Measurements from ENCODE around the gene MOGAT3. TPM values are rescaled to one million over a fixed set of nuclear protein-coding genes. Genes with fewer than 3 reads are reported as not detected.
A peak's percentile ranks its signal among the peaks of the same experiment; 100 is the strongest.

Gene MOGAT3
- total and polyA plus RNA-seq, 4 donors: 5.4 TPM; not detected in 3

- no peaks in the 10 kb centered on the region for H3K4me1 ChIP-seq (ENCODE audit: control insufficient read depth in 1 of 2, insufficient read depth in 2 of 2, low read length in 2 of 2)
- intact Hi-C loops (cut with DNase I): no loop called here
- H3K27ac ChIP-seq (ENCODE audit: low read depth in 1 of 2, low read length in 2 of 2): no peak overlapping the region
- H3K36me3 ChIP-seq (ENCODE audit: control insufficient read depth in 1 of 2, insufficient read depth in 2 of 2, low read length in 1 of 2): no peaks in the 10 kb centered on the region
- no peak overlapping the region for H3K4me3 ChIP-seq (ENCODE audit: low read length in 2 of 2)
- no peaks in the 10 kb centered on the region for H3K9me3 ChIP-seq (ENCODE audit: control insufficient read depth, low read length)
- ATAC-seq (ENCODE audit: low FRiP score) (no peak), DNase-seq (no peak)
- WGBS, 2 donors: 70 to 74% methylated on average over 11 of the region's 11 CpGs
- no peaks in the 10 kb centered on the region for H3K27me3 ChIP-seq (ENCODE audit: control insufficient read depth in 1 of 2, insufficient read depth in 2 of 2, low read length in 1 of 2)
These were observed 34.2 kb upstream of the MOGAT3 start for GRCh38 chr7:101235050-101235449.

GRCh38 chr7:101234636-101235035 lies 33.8 kb upstream of the MOGAT3 start:
- H3K27me3 ChIP-seq (ENCODE audit: control insufficient read depth in 1 of 2, insufficient read depth in 2 of 2, low read length in 1 of 2): no peaks in the 10 kb centered on the region
- no peaks in the 10 kb centered on the region for H3K4me1 ChIP-seq (ENCODE audit: control insufficient read depth in 1 of 2, insufficient read depth in 2 of 2, low read length in 2 of 2)
- H3K4me3 ChIP-seq (ENCODE audit: low read length in 2 of 2): no peak overlapping the region
- WGBS, 2 donors: 83 to 88% methylated on average over 5 of the region's 5 CpGs
- no peaks in the 10 kb centered on the region for H3K36me3 ChIP-seq (ENCODE audit: control insufficient read depth in 1 of 2, insufficient read depth in 2 of 2, low read length in 1 of 2)
- ATAC-seq (ENCODE audit: low FRiP score): no peak
- H3K27ac ChIP-seq (ENCODE audit: low read depth in 1 of 2, low read length in 2 of 2): no peak overlapping the region
- DNase-seq: no peak
- intact Hi-C loops (cut with DNase I): no loop called here
- H3K9me3 ChIP-seq (ENCODE audit: control insufficient read depth, low read length): no peaks in the 10 kb centered on the region

- no peak overlapping the region for H3K4me3 ChIP-seq (ENCODE audit: low read length in 2 of 2)
- no peaks in the 10 kb centered on the region for H3K4me1 ChIP-seq (ENCODE audit: control insufficient read depth in 1 of 2, insufficient read depth in 2 of 2, low read length in 2 of 2)
- no peaks in the 10 kb centered on the region for H3K27me3 ChIP-seq (ENCODE audit: control insufficient read depth in 1 of 2, insufficient read depth in 2 of 2, low read length in 1 of 2)
- no peak overlapping the region for H3K27ac ChIP-seq (ENCODE audit: low read depth in 1 of 2, low read length in 2 of 2)
- intact Hi-C loops (cut with DNase I): no loop called here
- no peaks in the 10 kb centered on the region for H3K9me3 ChIP-seq (ENCODE audit: control insufficient read depth, low read length)
- ATAC-seq (ENCODE audit: low FRiP score): no peak
- WGBS, 2 donors: 84 to 86% methylated on average over 21 of the region's 21 CpGs
- no peak for DNase-seq
- H3K36me3 ChIP-seq (ENCODE audit: control insufficient read depth in 1 of 2, insufficient read depth in 2 of 2, low read length in 1 of 2): no peaks in the 10 kb centered on the region
These were observed 33.2 kb upstream of the MOGAT3 start for GRCh38 chr7:101233907-101234547.

GRCh38 chr7:101232141-101232850 lies 31.5 kb upstream of the MOGAT3 start:
- Histone ChIP-seq H3K9me3 (ENCODE audit: control insufficient read depth, low read length) (no peaks in the 10 kb centered on the region), H3K36me3 (ENCODE audit: control insufficient read depth in 1 of 2, insufficient read depth in 2 of 2, low read length in 1 of 2) (no peaks in the 10 kb centered on the region), H3K4me3 (ENCODE audit: low read length in 2 of 2) (no peak overlapping the region), H3K27ac (ENCODE audit: low read depth in 1 of 2, low read length in 2 of 2) (no peak overlapping the region), H3K4me1 (ENCODE audit: control insufficient read depth in 1 of 2, insufficient read depth in 2 of 2, low read length in 2 of 2) (no peaks in the 10 kb centered on the region), H3K27me3 (ENCODE audit: control insufficient read depth in 1 of 2, insufficient read depth in 2 of 2, low read length in 1 of 2) (no peaks in the 10 kb centered on the region)
- intact Hi-C loops (cut with DNase I): no loop called here
- ATAC-seq (ENCODE audit: low FRiP score): peak; percentile 31
- DNase-seq: no peak
- WGBS, 2 donors: 15 to 17% methylated on average over 37 to 52 of the region's 52 CpGs

- WGBS, 2 donors: 74 to 78% methylated on average over 7 of the region's 7 CpGs
- Histone ChIP-seq H3K36me3 (ENCODE audit: control insufficient read depth in 1 of 2, insufficient read depth in 2 of 2, low read length in 1 of 2) (no peaks in the 10 kb centered on the region), H3K27ac (ENCODE audit: low read depth in 1 of 2, low read length in 2 of 2) (no peak overlapping the region), H3K4me1 (ENCODE audit: control insufficient read depth in 1 of 2, insufficient read depth in 2 of 2, low read length in 2 of 2) (no peaks in the 10 kb centered on the region), H3K4me3 (ENCODE audit: low read length in 2 of 2) (no peak overlapping the region), H3K27me3 (ENCODE audit: control insufficient read depth in 1 of 2, insufficient read depth in 2 of 2, low read length in 1 of 2) (no peaks in the 10 kb centered on the region), H3K9me3 (ENCODE audit: control insufficient read depth, low read length) (no peaks in the 10 kb centered on the region)
- ATAC-seq (ENCODE audit: low FRiP score) (no peak), DNase-seq (no peak)
- intact Hi-C loops (cut with DNase I): no loop called here
These were observed 30.8 kb upstream of the MOGAT3 start for GRCh38 chr7:101231644-101232043.

- no peak overlapping the region for H3K4me3 ChIP-seq (ENCODE audit: low read length in 2 of 2)
- 87 to 89% methylated on average over 9 of the region's 9 CpGs for WGBS, 2 donors
- DNase-seq (no peak), ATAC-seq (ENCODE audit: low FRiP score) (no peak)
- intact Hi-C loops (cut with DNase I): no loop called here
- no peaks in the 10 kb centered on the region for H3K4me1 ChIP-seq (ENCODE audit: control insufficient read depth in 1 of 2, insufficient read depth in 2 of 2, low read length in 2 of 2)
- H3K27ac ChIP-seq (ENCODE audit: low read depth in 1 of 2, low read length in 2 of 2): no peak overlapping the region
- peaks cover 0 to 1% of the 10 kb centered on the region in 2 donors for H3K36me3 ChIP-seq (ENCODE audit: control insufficient read depth in 1 of 2, insufficient read depth in 2 of 2, low read length in 1 of 2)
- H3K27me3 ChIP-seq (ENCODE audit: control insufficient read depth in 1 of 2, insufficient read depth in 2 of 2, low read length in 1 of 2): no peaks in the 10 kb centered on the region
- H3K9me3 ChIP-seq (ENCODE audit: control insufficient read depth, low read length): no peaks in the 10 kb centered on the region
These were observed 25.9 kb upstream of the MOGAT3 start for GRCh38 chr7:101226721-101227120.

- no peak overlapping the region for H3K27ac ChIP-seq (ENCODE audit: low read depth in 1 of 2, low read length in 2 of 2)
- H3K9me3 ChIP-seq (ENCODE audit: control insufficient read depth, low read length): no peaks in the 10 kb centered on the region
- no peaks in the 10 kb centered on the region for H3K27me3 ChIP-seq (ENCODE audit: control insufficient read depth in 1 of 2, insufficient read depth in 2 of 2, low read length in 1 of 2)
- ATAC-seq (ENCODE audit: low FRiP score): no peak
- DNase-seq: no peak
- H3K4me1 ChIP-seq (ENCODE audit: control insufficient read depth in 1 of 2, insufficient read depth in 2 of 2, low read length in 2 of 2): no peaks in the 10 kb centered on the region
- intact Hi-C loops (cut with DNase I): no loop called here
- peaks cover 0 to 1% of the 10 kb centered on the region in 2 donors for H3K36me3 ChIP-seq (ENCODE audit: control insufficient read depth in 1 of 2, insufficient read depth in 2 of 2, low read length in 1 of 2)
- WGBS, 2 donors: 93 to 96% methylated on average over 6 of the region's 6 CpGs
- no peak overlapping the region for H3K4me3 ChIP-seq (ENCODE audit: low read length in 2 of 2)
These were observed 24.8 kb upstream of the MOGAT3 start for GRCh38 chr7:101225650-101226049.

GRCh38 chr7:101223528-101223927 lies 22.7 kb upstream of the MOGAT3 start:
- no peak overlapping the region for H3K27ac ChIP-seq (ENCODE audit: low read depth in 1 of 2, low read length in 2 of 2)
- H3K27me3 ChIP-seq (ENCODE audit: control insufficient read depth in 1 of 2, insufficient read depth in 2 of 2, low read length in 1 of 2): no peaks in the 10 kb centered on the region
- intact Hi-C loops (cut with DNase I): no loop called here
- DNase-seq: no peak
- H3K4me1 ChIP-seq (ENCODE audit: control insufficient read depth in 1 of 2, insufficient read depth in 2 of 2, low read length in 2 of 2): no peaks in the 10 kb centered on the region
- WGBS, 2 donors: 96 to 97% methylated on average over 15 of the region's 15 CpGs
- H3K4me3 ChIP-seq (ENCODE audit: low read length in 2 of 2): no peak overlapping the region
- H3K9me3 ChIP-seq (ENCODE audit: control insufficient read depth, low read length): no peaks in the 10 kb centered on the region
- ATAC-seq (ENCODE audit: low FRiP score): peak; percentile 26
- H3K36me3 ChIP-seq (ENCODE audit: control insufficient read depth in 1 of 2, insufficient read depth in 2 of 2, low read length in 1 of 2): peaks cover 0 to 1% of the 10 kb centered on the region in 2 donors

- Histone ChIP-seq H3K27me3 (ENCODE audit: control insufficient read depth in 1 of 2, insufficient read depth in 2 of 2, low read length in 1 of 2) (no peaks in the 10 kb centered on the region), H3K4me3 (ENCODE audit: low read length in 2 of 2) (no peak overlapping the region), H3K36me3 (ENCODE audit: control insufficient read depth in 1 of 2, insufficient read depth in 2 of 2, low read length in 1 of 2) (peaks cover 0 to 1% of the 10 kb centered on the region in 2 donors), H3K27ac (ENCODE audit: low read depth in 1 of 2, low read length in 2 of 2) (no peak overlapping the region), H3K9me3 (ENCODE audit: control insufficient read depth, low read length) (no peaks in the 10 kb centered on the region), H3K4me1 (ENCODE audit: control insufficient read depth in 1 of 2, insufficient read depth in 2 of 2, low read length in 2 of 2) (no peaks in the 10 kb centered on the region)
- DNase-seq (no peak), ATAC-seq (ENCODE audit: low FRiP score) (no peak)
- WGBS, 2 donors: 91 to 92% methylated on average over 26 to 27 of the region's 27 CpGs
- intact Hi-C loops (cut with DNase I): no loop called here
These were observed 21.5 kb upstream of the MOGAT3 start for GRCh38 chr7:101222275-101222830.
